Lower leg skin (tissue), 4 donors: ENCODE results near the gene NPY1R. TPM values are rescaled to one million over a fixed set of nuclear protein-coding genes. Genes with fewer than 3 reads are reported as not detected.
A peak's percentile ranks its signal among the peaks of the same experiment; 100 is the strongest.

Source experiments
- DNase-seq, 2 donors: peaks; one replicate each; pipeline ENCODE4 v3.0.0-alpha.2; 2019; ENCODE audit warnings: low spot score in 2 of 2
- H3K4me3 ChIP-seq: fragments of 200-600 bp; sonication (generic); 2 replicates; pipeline ENCODE4 v1.5.1; 2017; ENCODE audit warnings: mild to moderate bottlenecking, low read depth; ENCODE audit not compliant: poor library complexity, severe bottlenecking
- POLR2A ChIP-seq, 2 donors: fragments of 450-650 bp; IDR thresholded peaks; one replicate each; pipeline ENCODE4 v1.6.1; 2016 to 2017; ENCODE audit warnings: antibody characterized with exemption in 2 of 2, mild to moderate bottlenecking in 1 of 2, moderate library complexity in 1 of 2
- WGBS, 2 donors: methylation state at CpG; one replicate each; pipeline ENCODE4 v1.1.5; 2018; 5-methylcytosine and 5-hydroxymethylcytosine counted together
- intact Hi-C: fragments of 100-400 bp; cut with DNase I; formaldehyde crosslinking; loops from one replicate; pipeline ENCODE4 v1.15.0; 2023; ENCODE audit warnings: low total_unique reads
- total RNA-seq, 4 donors: library from RNA; depleted of rRNA; stranded (reverse); fragments of >200 nt; gene quantifications; one replicate each; pipeline ENCODE4 v1.1.0, GENCODE V29; 2016
- TF ChIP-seq, protein P1 (sequence below), 3 donors: fragments of 450-650 bp; IDR thresholded peaks; one replicate each; pipeline ENCODE4 v1.5.1; 2016; ENCODE audit warnings: antibody characterized with exemption in 3 of 3, mild to moderate bottlenecking in 3 of 3, moderate library complexity in 2 of 3

NPY1R gene
- total RNA-seq, 4 donors from 2014 or later = 12.1 to 31.5 (median 19.8) TPM

DNA sequence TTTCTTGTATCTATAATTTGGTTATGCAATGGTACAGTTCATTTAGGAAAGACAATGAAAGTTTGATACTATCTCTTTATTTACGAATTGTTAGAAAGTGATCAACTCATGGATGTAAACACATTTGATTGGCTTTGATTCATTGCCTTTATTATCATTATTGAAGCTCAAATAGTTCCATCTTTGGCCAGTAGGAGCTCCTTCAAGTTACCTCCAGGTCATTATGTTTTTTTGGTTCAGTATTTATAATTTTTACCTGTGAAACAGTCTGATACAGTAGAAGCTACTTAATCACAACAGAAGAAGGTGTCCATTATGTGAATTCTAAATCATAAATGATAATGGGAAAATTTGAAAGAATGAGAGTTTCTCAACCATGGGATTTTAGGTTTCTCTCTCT lies 23.7 kb upstream of the NPY1R start:
- WGBS, 2 donors = 80 to 82% methylated on average over 1 of the region's 1 CpG
- H3K4me3 ChIP-seq = no peak overlapping the region
- intact Hi-C loops = no loop called here
- DNase-seq = no peak
- TF ChIP-seq, protein P1, sequence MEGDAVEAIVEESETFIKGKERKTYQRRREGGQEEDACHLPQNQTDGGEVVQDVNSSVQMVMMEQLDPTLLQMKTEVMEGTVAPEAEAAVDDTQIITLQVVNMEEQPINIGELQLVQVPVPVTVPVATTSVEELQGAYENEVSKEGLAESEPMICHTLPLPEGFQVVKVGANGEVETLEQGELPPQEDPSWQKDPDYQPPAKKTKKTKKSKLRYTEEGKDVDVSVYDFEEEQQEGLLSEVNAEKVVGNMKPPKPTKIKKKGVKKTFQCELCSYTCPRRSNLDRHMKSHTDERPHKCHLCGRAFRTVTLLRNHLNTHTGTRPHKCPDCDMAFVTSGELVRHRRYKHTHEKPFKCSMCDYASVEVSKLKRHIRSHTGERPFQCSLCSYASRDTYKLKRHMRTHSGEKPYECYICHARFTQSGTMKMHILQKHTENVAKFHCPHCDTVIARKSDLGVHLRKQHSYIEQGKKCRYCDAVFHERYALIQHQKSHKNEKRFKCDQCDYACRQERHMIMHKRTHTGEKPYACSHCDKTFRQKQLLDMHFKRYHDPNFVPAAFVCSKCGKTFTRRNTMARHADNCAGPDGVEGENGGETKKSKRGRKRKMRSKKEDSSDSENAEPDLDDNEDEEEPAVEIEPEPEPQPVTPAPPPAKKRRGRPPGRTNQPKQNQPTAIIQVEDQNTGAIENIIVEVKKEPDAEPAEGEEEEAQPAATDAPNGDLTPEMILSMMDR (IDR thresholded peaks at IDR 0.05) = no peak
- TF ChIP-seq POLR2A (IDR thresholded peaks at IDR 0.05) = no peak

DNA sequence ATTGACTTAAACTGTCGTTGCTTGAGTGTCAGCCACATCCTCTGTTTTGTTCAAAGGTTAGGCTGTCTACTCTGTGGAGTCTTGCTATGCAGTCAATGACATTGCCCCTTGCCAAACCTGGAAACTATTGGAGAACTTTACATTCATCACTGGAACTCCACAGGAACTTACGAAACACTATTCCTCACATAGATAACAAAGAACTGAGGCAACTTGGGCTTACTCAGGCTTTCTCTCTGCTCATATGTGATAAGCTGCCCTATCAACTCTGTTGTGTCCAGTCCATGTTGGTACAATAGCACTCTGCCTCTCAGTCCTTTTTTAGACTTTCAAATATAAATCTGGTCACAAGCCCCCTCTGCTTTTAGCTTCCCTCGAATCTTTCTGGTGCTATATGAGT lies 20.7 kb upstream of the NPY1R start:
- no peak overlapping the region for H3K4me3 ChIP-seq
- TF ChIP-seq POLR2A (IDR thresholded peaks at IDR 0.05) = no peak
- TF ChIP-seq, protein P1 (IDR thresholded peaks at IDR 0.05) = no peak

DNA sequence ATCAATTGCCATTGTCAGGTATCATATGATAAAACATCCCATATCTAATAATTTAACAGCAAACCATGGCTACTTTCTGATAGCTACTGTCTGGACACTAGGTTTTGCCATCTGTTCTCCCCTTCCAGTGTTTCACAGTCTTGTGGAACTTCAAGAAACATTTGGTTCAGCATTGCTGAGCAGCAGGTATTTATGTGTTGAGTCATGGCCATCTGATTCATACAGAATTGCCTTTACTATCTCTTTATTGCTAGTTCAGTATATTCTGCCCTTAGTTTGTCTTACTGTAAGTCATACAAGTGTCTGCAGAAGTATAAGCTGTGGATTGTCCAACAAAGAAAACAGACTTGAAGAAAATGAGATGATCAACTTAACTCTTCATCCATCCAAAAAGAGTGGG lies 18.3 kb upstream of the NPY1R start:
- no peak for DNase-seq
- intact Hi-C loops = no loop called here
- TF ChIP-seq, protein P1 (IDR thresholded peaks at IDR 0.05) = no peak
- no peak for TF ChIP-seq POLR2A (IDR thresholded peaks at IDR 0.05)
- no peak overlapping the region for H3K4me3 ChIP-seq

More for the DNA sequence above, 20.7 kb upstream of the NPY1R start:
- WGBS, 2 donors = 73 to 75% methylated on average over 3 of the region's 3 CpGs
- no peak for DNase-seq
- intact Hi-C loops = no loop called here

DNA sequence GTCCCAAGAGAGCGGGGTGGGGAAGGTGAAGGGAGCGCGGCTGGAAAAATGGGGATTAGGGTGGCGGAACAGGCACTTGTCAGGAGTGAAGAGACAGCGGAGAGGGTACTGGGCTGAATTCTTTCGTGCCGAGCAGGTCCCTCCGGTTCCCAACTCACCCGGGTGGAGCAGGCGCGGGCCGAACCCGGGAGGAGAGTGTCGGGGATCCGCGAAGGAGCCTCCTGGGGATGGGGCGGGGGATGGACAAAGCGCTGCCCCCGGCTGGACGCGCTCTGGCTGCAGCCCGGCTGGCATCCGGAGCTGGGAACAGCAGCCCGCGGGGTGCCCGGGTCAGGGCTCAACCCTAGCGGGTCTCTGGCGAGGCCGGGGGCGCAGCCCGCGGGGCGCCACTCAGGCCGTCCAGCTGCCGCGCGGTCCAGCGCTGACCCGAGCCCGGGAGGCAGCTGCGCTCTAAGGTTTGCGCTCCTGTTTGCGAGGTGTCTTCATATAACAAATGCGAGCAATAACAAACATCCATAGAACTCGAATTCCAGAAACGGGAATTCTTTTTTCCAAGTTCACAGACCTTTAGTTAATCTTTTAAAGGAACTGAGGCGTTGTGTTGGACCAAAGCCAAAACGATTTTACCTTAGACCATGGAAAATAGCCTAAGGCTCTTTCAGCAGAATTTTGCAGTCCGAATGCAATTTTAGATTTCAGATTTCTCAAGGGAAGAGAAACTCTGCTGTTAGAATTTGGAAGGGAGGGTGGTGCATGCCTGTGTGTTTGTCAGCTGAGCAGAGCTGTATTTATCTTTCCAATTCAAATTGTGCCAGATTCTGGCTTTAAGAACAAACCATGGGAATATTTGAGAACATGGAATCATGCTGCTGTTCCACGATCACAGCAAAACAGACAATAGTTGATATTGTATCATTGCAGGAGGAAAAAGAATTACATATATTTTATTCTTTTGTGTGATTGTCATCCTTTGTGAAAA lies 12.0 kb upstream of the NPY1R start:
- 2% methylated on average over 44 to 50 of the region's 50 CpGs for WGBS, 2 donors
- TF ChIP-seq POLR2A (IDR thresholded peaks at IDR 0.05) = no peak
- TF ChIP-seq, protein P1 (IDR thresholded peaks at IDR 0.05) = no peak
- intact Hi-C loops = no loop called here

DNA sequence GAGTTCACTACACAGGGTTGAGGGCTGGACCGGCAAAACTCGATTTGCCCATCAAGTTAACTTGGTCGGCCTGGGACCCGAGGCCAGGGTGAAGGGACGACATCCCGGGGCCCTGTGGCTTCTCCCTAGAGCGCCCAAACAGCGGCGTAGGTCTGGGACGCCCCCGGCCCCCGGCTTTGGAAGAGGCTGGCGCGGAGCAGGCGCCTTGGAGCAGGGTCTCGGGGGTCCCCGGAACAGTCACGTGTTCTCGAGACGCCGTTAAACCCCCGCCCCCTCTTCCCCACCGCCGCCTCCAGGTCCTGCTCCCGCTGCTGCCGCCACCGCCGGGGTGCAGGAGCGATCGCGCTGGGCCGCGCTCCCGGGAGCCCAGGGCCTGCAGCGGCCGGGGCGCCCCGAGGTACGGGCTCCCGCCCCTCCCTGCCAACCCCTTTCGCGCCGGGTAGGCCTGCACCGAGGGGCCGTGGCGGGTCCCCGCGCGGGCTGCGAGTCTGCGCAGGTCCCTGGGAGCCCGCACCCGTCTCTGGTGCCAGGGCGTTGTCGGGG lies 11.3 kb upstream of the NPY1R start, which contains the start of gene NPY5R:
Gene NPY5R (plus strand): TSS at position 289 of the 543 bp plus-strand sequence. CDS start 6,382 bp downstream, outside the sequence.
- H3K4me3 ChIP-seq = peak within 1 kb of the TSS; percentile 24
- intact Hi-C loops = no loop called here
- no peak for DNase-seq
- TF ChIP-seq, protein P1 (IDR thresholded peaks at IDR 0.05) = no peak
- TF ChIP-seq POLR2A (IDR thresholded peaks at IDR 0.05) = no peak
- WGBS, 2 donors = 0 to 2% methylated on average over 13 to 50 of the region's 55 CpGs

More for the DNA sequence above, 12.0 kb upstream of the NPY1R start:
- DNase-seq = peak in 1 of 2 donors; percentile 83
- peak overlapping the region; percentile 24 for H3K4me3 ChIP-seq
